Measurements from ENCODE around the gene MAN2B1.

DNA sequence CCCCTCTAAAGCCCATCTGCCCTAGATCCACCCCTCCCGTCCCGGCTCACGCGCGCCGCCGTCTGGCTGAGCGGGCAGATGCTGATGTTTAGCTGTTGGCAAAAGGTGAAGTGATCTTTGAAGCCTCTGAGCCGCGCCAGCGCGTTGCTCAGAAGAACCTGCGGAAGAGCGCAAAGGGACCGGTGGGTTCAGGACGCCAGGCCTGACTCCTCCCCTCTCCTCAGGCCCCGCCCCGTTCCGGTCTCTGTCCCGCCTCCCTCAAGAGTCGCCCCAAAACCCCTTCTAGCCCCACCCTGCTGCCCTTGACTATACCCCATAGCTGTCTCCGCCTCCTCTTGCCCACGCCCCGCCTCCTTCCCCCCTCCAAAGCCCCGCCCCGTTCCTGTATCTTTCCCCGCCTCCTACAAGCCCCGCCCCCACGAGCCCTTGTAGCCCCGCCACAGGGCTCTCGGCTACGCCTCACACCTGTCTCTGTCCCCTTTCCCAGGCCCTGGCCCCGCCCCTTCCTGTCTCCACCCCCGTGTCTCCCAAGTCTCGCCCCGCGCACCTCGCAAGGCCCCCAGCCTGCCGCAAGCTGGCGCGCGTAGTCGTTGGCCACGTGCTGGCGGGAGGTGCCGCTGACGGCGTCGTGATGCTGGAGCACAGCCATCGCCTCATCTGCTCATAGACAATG lies 9.5 kb downstream of the MAN2B1 start:
- TF ChIP-seq EZH2phosphoT487 (IDR thresholded peaks at IDR 0.05; ENCODE audit: low read length) = no peak
- TF ChIP-seq, protein P1, sequence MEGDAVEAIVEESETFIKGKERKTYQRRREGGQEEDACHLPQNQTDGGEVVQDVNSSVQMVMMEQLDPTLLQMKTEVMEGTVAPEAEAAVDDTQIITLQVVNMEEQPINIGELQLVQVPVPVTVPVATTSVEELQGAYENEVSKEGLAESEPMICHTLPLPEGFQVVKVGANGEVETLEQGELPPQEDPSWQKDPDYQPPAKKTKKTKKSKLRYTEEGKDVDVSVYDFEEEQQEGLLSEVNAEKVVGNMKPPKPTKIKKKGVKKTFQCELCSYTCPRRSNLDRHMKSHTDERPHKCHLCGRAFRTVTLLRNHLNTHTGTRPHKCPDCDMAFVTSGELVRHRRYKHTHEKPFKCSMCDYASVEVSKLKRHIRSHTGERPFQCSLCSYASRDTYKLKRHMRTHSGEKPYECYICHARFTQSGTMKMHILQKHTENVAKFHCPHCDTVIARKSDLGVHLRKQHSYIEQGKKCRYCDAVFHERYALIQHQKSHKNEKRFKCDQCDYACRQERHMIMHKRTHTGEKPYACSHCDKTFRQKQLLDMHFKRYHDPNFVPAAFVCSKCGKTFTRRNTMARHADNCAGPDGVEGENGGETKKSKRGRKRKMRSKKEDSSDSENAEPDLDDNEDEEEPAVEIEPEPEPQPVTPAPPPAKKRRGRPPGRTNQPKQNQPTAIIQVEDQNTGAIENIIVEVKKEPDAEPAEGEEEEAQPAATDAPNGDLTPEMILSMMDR (IDR thresholded peaks at IDR 0.05; ENCODE audit: low read length) = no peak
- TF ChIP-seq EZH2 (optimal IDR thresholded peaks at IDR 0.05; ENCODE audit: low read depth, low read length) = no peak

Measured in MM.1S (cell line).